HG02623 (cell line): Measurements from ENCODE around the gene IL17B.

Experiments
- ATAC-seq: cut with Tn5 transposase; IDR thresholded peaks from one replicate; pipeline ENCODE4 v1.9.1; 2021; ENCODE audit warnings: moderate library complexity; ENCODE audit not compliant: unreplicated experiment

The IL17B gene

GRCh38 chr5:149415066-149415967 lies 36.2 kb upstream of the IL17B start:
- no peak for ATAC-seq

- no peak for ATAC-seq
These were observed 35.4 kb upstream of the IL17B start for GRCh38 chr5:149414405-149415065.

DNA sequence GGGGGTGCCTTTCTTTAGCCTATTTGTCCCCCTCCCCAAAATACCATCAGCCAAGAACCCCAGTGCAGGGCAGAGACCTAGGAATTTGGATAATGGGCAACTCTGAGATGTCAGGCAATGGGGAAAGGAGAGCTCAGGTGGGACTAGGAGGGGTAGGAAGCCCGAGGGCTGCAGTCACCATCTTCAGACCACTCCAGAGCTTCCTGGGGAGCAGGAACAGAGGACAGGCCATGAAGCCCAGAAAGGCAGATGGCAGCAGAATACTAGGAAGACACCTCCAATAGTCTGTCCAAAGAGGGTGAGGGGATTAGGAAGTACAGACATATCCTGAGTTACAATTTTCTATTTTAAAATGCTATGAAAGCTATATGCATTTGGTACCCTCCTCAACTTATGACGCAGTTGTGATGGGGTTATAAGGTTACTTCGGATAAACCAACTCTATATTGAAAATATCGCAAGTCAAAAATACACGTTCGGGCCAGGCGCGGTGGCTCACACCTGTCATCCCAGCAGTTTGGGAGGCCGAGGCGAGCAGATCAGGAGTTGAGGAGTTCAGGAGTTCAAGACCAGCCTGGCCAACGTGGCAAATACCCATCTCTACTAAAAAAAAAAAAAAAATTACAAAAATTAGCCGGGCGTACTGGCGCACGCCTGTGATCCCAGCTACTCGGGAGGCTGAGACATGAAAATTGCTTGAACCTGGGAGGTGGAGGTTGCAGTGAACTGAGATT lies 34.6 kb upstream of the IL17B start:
- no peak for ATAC-seq

- ATAC-seq, result no peak
These were observed 33.8 kb upstream of the IL17B start for GRCh38 chr5:149412783-149413476.

DNA sequence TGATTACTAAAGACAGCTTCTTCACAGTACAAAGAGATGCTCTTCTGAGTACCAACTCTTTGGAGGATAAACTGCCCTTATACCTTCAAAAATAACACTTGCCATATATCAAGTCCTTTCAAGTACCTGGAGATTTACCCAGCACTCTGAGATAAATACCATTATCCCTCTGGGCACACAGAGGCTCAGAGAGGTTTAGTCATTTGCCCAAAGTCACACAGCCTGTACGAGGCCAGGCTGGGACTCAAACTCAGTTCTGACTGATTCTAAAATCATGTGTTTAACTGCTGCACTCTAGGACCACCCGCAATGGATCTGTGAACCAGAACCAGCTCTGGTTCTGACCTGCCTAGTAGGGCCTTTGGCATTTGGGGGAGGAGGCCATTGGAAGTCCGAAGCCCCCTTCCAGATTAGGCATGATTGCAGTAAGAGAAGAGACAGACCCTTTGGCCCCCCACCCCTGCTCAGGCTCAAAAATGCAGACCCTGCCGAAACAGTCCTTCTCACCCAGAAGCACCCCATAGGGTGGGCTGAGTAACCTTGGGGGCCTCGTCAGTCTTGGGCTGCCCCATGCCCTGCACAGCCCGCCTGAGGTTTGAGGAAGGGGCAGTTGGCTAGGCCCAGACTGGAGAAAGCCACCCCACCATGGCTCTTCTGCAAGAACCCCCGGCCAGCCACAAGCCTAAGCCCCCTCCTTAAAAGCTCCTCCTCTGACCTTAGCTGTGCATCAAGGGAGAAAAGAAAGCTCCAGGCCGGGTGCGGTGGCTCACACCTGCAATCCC lies 32.8 kb upstream of the IL17B start:
- ATAC-seq, result no peak

DNA sequence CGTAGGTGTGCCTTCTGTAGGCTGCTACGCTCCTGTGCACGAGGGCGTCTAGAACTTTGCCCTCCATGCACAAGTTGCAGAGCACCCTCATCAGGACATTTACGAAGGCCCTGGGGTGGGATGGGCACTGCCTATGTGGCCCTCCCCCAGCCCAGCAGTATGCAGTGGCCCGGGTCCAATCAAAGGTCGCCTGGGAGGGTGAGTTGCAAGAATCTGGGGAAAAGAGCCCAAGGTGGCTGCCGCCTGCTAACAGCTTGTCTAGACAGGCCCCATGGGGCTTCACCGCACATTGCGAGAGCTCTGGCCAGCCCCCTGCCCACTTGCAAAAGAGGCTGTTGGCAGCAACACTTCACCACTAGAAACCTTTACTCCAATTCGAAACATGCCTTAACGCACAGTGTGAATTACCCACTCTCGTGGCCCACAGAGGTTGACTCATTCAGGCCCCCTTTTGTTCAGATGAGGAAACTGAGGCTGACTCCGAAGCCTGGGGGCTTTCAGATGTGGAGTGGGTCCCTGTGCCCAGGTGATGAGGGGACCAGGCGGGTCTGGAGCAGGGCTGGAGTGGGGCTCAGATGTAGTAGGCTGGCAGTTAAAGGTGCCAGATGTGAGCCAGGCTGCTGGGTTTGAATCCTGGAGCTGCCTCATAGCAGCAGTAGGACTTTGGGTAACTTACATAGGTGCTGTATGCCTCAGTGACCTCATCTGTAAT lies 31.8 kb upstream of the IL17B start:
- no peak for ATAC-seq

GRCh38 chr5:149410071-149410470 lies 31.0 kb upstream of the IL17B start:
- no peak for ATAC-seq

DNA sequence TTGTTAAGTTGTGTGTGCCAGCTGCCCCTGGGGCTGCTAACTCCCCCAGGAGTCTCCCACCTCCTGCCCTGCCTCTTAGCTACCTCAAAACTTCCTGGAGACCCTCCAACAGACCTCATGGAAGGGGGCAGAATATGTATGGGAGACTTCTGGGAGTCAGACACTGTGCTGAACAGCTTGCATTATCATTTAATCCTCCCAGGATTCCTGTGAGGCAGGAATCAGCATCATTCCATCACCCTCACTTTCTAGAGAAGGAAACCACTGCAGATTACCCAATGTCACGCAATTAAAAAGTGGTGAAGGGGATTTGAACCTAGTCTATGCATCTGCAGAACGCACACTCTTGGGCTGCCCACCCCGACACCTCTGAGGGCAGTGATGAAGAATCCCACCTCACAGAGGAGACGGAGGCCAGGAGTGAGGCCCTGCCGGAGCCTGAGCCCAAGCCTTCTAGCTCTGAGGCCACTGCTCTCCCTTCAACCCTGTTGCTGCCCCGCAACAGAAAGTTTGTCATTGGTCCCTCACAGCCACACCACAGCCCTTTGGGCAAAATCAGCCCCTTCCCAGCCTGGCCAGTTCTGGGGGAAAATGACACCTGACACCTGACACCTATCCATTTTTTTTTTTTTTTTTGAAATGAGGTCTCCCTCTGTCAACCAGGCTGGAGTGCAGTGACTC lies 30.3 kb upstream of the IL17B start:
- ATAC-seq, result no peak

- ATAC-seq, result no peak
These were observed 29.4 kb upstream of the IL17B start for GRCh38 chr5:149408252-149409099.

DNA sequence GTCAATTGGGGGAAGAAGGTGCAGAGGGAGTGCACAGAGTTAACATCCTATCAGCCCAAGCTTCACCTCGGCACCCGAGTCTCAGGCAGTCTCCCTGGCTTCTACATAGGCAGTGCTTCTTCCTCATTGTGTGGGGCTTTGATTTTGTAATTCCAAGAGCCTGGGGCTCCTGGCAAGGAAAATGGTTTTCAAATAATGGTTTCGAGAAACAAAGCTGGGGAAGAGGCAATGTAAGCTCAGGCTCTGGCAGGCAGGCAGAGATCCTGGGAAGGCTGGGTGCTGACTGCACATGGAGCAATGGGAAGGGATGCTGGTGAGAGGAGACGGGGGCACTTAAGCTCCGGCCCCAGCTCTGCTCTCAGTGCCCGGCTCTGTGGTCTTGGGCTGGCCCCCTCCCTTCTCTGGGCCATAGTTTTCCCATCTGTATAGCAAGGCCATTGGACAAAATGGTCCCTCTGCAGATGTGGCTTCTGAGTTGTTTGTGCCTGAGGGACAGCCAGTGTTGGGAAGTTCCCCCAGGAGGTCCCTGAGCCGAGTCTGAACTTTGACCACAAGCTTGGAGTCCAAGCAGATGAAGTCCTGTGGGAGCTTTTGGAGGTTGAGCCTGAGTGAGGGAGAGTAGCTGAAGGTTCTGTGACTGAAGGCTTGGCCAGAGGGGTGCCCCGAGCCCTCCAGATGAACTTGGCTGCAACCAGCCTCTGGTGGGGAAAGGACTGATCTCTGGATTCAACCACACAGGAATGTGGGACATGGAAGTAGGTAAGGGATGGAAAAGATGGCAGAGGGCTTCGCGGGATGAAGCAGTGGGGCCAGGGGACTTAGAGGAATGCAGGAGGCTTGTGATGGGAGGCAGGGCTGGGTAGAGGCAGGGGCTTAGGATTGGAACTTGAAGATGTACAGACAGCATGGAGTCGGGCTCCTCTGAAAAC lies 28.5 kb upstream of the IL17B start:
- no peak for ATAC-seq

DNA sequence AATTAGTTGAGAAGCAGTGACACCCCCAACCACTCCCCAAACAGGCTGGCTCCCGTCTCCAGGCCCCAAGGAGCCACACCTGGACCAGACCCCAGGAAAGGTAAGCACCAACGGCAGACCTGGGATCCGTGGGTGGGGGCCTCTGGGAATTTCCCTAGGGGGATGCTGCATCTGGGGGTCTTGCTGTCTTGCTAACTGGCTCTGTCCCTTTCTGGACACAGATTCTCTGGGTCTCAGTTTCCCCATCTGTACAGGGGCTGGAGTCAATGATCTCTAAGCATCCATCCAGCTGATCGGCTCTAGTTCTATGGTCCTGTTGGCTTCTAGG lies 27.9 kb upstream of the IL17B start:
- no peak for ATAC-seq

GRCh38 chr5:149406203-149406978 lies 27.3 kb upstream of the IL17B start:
- no peak for ATAC-seq

- ATAC-seq, result no peak
These were observed 26.6 kb upstream of the IL17B start for GRCh38 chr5:149405550-149406202.

DNA sequence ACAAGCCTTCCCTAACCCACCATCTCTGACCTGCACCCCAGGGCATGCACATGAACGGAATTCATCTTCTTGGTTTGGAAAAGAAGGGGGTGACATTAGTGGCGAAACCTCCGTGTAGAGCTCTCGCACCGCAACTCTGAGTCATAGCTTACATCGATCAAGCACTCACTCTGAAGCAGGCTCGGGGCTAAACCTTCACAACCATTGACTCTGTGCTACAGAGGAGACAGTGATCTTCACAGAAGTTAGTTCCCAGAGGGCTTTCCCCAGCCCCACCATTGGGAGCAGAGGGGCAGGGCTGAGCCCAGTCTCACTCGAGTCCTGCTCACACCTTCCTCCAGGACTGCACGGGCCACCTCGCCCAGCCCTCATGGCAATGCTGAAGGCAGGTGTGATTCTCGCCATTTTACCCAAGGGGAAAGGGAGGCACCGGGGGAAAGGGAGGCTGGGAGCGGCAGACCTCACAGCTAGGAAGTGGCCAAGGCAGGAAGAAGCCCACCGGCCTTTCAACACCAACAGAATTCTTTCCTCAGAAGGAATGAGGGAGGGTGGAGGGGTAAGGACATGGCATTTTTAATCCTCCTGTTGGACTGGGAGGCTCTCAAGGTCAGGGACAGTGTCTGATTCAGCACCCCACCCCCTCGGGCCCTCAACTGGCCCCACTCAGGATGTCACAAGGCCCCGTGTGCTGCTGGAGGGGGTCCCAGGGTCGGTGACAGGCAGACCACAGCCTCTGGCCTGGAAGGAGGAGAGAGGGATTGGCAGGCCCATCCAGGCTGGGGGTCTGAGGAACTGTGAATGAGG lies 25.9 kb upstream of the IL17B start:
- no peak for ATAC-seq
